NK-92 treated with Interleukin-12 subunit alpha and Interleukin-12 subunit beta, amount 100 ng/mL, for 24 hours (cell line): ENCODE measurements around the gene IL17C.

Experiments
- DNase-seq: peaks from one replicate; lab custom pipeline; 2025; lab: John Stamatoyannopoulos, UW

The IL17C gene

DNA sequence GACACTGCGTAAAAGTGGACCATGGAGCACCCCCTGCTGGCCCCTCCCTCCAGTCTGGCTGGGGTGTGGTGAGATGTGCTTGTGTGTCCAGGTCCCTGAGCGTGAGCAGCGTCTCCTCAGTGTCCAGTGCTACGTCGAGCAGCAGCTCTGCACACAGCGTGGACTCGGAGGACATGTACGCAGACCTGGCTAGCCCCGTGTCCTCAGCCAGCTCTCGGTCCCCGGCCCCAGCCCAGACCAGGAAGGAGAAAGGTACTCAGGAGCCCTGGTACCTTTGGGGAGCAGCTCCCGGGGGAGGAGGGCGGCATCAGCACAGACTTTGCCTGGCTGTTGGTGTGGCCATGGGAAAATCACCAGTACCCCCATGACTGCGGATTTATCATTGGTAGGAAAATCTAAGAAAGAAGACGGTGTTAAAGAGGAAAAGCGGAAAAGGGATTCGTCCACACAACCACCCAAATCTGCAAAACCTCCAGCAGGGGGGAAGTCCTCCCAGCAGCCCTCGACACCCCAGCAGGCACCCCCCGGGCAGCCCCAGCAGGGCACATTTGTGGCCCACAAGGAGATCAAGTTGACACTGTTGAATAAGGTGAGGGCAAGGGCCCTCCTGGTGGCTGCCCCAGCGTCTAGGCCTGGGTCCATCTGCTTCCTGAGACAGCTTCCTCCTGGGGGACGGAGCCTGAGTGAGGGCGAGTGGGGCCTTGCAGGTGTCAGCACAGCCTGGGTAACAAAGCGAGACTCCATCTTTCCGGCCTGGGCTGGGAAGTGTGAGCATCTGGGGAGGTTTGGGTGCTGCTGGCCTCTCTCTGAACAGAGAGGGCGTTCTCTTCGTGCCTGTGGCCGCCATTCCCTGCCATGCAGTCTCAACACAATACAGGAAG lies 10.6 kb upstream of the IL17C start:
- DNase-seq, result no peak

- no peak for DNase-seq
Measured at GRCh38 chr16:88628512-88628974, 9.8 kb upstream of the IL17C start.

- no peak for DNase-seq
Measured at GRCh38 chr16:88629835-88630234, 8.5 kb upstream of the IL17C start.

DNA sequence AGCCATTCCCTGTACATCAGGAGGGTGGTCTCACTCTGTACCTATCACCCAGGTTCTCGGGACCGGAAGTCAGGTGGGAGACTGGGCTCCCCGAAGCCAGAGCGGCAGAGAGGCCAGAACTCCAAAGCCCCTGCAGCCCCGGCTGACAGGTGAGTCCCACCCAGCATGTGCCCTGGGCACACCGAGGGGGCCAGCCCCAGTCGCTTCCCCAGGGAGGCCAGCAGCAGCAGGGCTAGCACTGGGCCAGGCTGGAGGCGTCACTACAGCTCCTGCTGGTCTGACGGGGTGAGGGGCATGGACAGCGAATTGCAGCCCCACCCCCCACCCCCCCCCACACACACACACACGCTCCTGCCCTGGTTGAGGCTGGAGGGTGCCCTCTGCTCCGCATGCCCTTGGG lies 7.9 kb upstream of the IL17C start:
- DNase-seq, result no peak

DNA sequence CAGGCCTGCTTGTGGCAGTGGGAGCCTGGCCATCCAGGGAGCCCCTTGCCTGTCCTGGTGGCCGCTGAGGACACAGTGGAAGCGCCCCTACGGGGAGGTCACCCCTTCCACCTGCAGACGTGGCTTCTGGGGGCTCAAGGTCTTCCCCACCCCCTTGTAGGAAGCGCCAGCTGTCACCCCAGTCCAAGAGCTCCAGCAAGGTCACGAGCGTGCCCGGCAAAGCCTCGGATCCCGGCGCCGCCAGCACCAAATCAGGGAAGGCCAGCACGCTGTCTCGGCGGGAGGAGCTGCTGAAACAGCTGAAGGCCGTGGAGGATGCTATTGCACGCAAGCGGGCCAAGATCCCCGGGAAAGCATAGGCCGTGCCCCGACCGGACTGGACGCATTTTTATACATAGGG lies 7.4 kb upstream of the IL17C start:
- DNase-seq, result no peak

- no peak for DNase-seq
Measured at GRCh38 chr16:88631384-88631783, 7.0 kb upstream of the IL17C start.

DNA sequence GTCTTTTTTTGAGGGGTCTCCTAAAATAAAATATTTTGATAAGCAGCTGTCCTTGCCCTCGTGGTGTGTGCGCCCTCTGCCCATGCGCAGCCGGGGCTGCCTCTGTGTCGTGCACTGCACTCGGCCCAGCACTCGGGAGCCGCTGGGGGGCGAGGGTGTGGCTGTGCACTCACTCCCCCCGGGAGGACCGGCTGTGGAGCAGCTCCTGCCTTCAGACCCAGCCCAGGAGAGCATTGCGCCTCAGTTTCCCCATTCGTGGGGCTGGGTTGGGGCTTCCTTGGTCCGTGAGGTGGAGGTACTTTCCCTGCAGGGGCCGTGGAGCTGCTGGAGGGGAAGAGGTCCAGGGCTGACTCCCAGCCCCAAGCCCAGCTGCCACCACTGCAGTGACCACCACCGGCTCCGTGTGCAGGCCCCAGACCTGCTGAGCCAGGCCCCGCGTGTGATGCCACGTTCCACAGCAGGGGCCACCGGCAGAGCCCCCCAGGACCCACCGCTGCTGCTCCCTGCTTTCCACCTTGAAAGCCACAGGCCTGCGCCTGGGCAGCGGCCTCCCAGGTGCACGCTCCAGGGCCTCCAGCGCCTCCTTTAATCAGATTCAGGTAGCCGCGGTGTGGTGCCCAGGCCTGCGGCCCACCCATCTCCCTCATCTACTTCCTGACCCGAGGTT lies 6.3 kb upstream of the IL17C start:
- no peak for DNase-seq

- DNase-seq, result no peak
Measured at GRCh38 chr16:88632587-88632930, 5.8 kb upstream of the IL17C start.

- DNase-seq, result no peak
Measured at GRCh38 chr16:88633684-88634140, 4.7 kb upstream of the IL17C start.

GRCh38 chr16:88634141-88634993 lies 4.0 kb upstream of the IL17C start:
- no peak for DNase-seq

GRCh38 chr16:88634994-88635670 lies 3.2 kb upstream of the IL17C start:
- DNase-seq, result no peak

DNA sequence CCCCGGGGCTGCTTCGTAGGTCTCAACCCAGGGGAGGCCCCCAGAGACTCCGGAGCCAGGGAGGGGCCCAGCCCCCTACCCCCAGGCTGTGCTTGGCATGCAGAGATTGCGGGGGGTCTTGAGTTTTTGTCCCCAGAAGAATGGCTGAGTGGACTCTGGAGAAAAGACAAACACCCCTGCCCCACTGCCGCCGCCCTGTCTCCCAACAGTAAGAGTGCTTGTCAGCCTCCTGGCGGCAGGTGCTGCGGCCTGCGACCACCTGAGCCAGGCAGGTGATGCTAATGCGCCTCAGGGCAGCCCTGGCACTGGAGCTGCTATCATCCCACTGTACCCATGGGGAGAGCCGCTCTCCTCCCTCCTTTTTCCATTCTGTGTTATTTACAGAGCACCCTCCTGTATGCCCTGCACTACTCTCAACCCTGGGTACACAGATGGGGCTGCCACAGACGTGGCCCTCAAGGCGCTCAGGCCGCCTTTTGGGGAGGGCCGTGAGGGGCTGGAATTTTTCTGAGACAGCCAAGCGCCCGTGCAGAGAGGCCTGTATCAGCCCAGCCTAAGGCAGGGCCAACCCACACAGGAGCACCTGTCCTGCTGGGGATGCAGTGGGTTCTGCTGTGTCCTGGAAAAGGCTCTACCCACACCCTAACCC lies 2.6 kb upstream of the IL17C start:
- no peak for DNase-seq

GRCh38 chr16:88636488-88637265 lies 1.7 kb upstream of the IL17C start:
- no peak for DNase-seq

GRCh38 chr16:88639231-88640038 lies 1.1 kb downstream of the IL17C start:
- no peak for DNase-seq

- no peak for DNase-seq
Measured at GRCh38 chr16:88640039-88640495, 1.7 kb downstream of the IL17C start.

- DNase-seq, result no peak
Measured at GRCh38 chr16:88640498-88641247, 2.3 kb downstream of the IL17C start.

GRCh38 chr16:88642881-88643643 lies 4.7 kb downstream of the IL17C start:
- no peak for DNase-seq

- no peak for DNase-seq
Measured at GRCh38 chr16:88643644-88643932, 5.2 kb downstream of the IL17C start.
